Mammary epithelial cell (primary cell): ENCODE results near the gene PRM2.

Experiments used
- CTCF ChIP-seq, 2 donors: IDR thresholded peaks in 1 of 2; conservative IDR thresholded peaks in 1 of 2; 2 replicates each; pipeline ENCODE4 v1.5.1; 2011 to 2012; ENCODE audit warnings: inconsistent platforms in 2 of 2, low read length in 2 of 2, mild to moderate bottlenecking in 2 of 2, control low read depth in 1 of 2, low read depth in 1 of 2; ENCODE audit not compliant: insufficient read depth in 1 of 2; ENCODE audit errors: extremely low read depth in 1 of 2
- EZH2 ChIP-seq: IDR thresholded peaks from 2 replicates; pipeline ENCODE4 v1.6.1; 2012; ENCODE audit warnings: low read length, inconsistent platforms, borderline replicate concordance

- TF ChIP-seq CTCF (conservative IDR thresholded peaks at IDR 0.05 in 1 of 2, IDR thresholded peaks at IDR 0.05 in 1 of 2; ENCODE audit: extremely low read depth in 1 of 2, insufficient read depth in 1 of 2, low read depth in 1 of 2, low read length in 2 of 2), result no peak
- no peak for TF ChIP-seq EZH2
Observed at GRCh38 chr16:11238272-11239202, 37.7 kb downstream of the PRM2 start.
